Measurements from ENCODE around the gene CCNJL. TPM values are rescaled to one million over a fixed set of nuclear protein-coding genes. Genes with fewer than 3 reads are reported as not detected.

Gene CCNJL
- total RNA-seq, 1 donor from 2014 or later, result 8.4 TPM

- no peak for TF ChIP-seq CTCF (IDR thresholded peaks at IDR 0.05)
- H3K9me3 Mint-ChIP-seq (ENCODE audit: unreplicated experiment), result no peaks in the 10 kb centered on the region
- no peaks in the 10 kb centered on the region for H3K36me3 Mint-ChIP-seq (ENCODE audit: unreplicated experiment)
- H3K27me3 Mint-ChIP-seq (ENCODE audit: unreplicated experiment), result peaks cover 2% of the 10 kb centered on the region
- no peak overlapping the region for H3K27ac Mint-ChIP-seq (ENCODE audit: unreplicated experiment)
- H3K4me1 Mint-ChIP-seq (ENCODE audit: unreplicated experiment), result peaks cover 1% of the 10 kb centered on the region
- no peak for DNase-seq (ENCODE audit: extremely low spot score, unreplicated experiment)
- H3K4me3 Mint-ChIP-seq (ENCODE audit: unreplicated experiment), result no peak overlapping the region
Observed at GRCh38 chr5:160237571-160238093, 74.7 kb downstream of the CCNJL start.

- Mint-ChIP-seq H3K4me3 (ENCODE audit: unreplicated experiment) (no peak overlapping the region), H3K4me1 (ENCODE audit: unreplicated experiment) (peaks cover 1% of the 10 kb centered on the region), H3K36me3 (ENCODE audit: unreplicated experiment) (no peaks in the 10 kb centered on the region), H3K27ac (ENCODE audit: unreplicated experiment) (no peak overlapping the region), H3K27me3 (ENCODE audit: unreplicated experiment) (peaks cover 2% of the 10 kb centered on the region), H3K9me3 (ENCODE audit: unreplicated experiment) (no peaks in the 10 kb centered on the region)
- DNase-seq (ENCODE audit: extremely low spot score, unreplicated experiment), result no peak
- TF ChIP-seq CTCF (IDR thresholded peaks at IDR 0.05), result no peak
Observed at GRCh38 chr5:160235731-160236130, 76.6 kb downstream of the CCNJL start.

GRCh38 chr5:160233215-160233614 lies 79.1 kb downstream of the CCNJL start:
- Mint-ChIP-seq H3K4me1 (ENCODE audit: unreplicated experiment) (no peaks in the 10 kb centered on the region), H3K27me3 (ENCODE audit: unreplicated experiment) (peaks cover 2% of the 10 kb centered on the region), H3K36me3 (ENCODE audit: unreplicated experiment) (no peaks in the 10 kb centered on the region), H3K4me3 (ENCODE audit: unreplicated experiment) (no peak overlapping the region), H3K27ac (ENCODE audit: unreplicated experiment) (no peak overlapping the region), H3K9me3 (ENCODE audit: unreplicated experiment) (no peaks in the 10 kb centered on the region)
- no peak for DNase-seq (ENCODE audit: extremely low spot score, unreplicated experiment)
- TF ChIP-seq CTCF (IDR thresholded peaks at IDR 0.05), result no peak

- H3K27ac Mint-ChIP-seq (ENCODE audit: unreplicated experiment), result no peak overlapping the region
- no peaks in the 10 kb centered on the region for H3K9me3 Mint-ChIP-seq (ENCODE audit: unreplicated experiment)
- H3K4me1 Mint-ChIP-seq (ENCODE audit: unreplicated experiment), result no peaks in the 10 kb centered on the region
- DNase-seq (ENCODE audit: extremely low spot score, unreplicated experiment), result no peak
- H3K36me3 Mint-ChIP-seq (ENCODE audit: unreplicated experiment), result no peaks in the 10 kb centered on the region
- H3K4me3 Mint-ChIP-seq (ENCODE audit: unreplicated experiment), result no peak overlapping the region
- no peak for TF ChIP-seq CTCF (IDR thresholded peaks at IDR 0.05)
- H3K27me3 Mint-ChIP-seq (ENCODE audit: unreplicated experiment), result peaks cover 2% of the 10 kb centered on the region
Observed at GRCh38 chr5:160231783-160232342, 80.5 kb downstream of the CCNJL start.

- H3K27ac Mint-ChIP-seq (ENCODE audit: unreplicated experiment), result no peak overlapping the region
- no peaks in the 10 kb centered on the region for H3K9me3 Mint-ChIP-seq (ENCODE audit: unreplicated experiment)
- TF ChIP-seq CTCF (IDR thresholded peaks at IDR 0.05), result no peak
- H3K27me3 Mint-ChIP-seq (ENCODE audit: unreplicated experiment), result peaks cover 2% of the 10 kb centered on the region
- H3K36me3 Mint-ChIP-seq (ENCODE audit: unreplicated experiment), result no peaks in the 10 kb centered on the region
- no peaks in the 10 kb centered on the region for H3K4me1 Mint-ChIP-seq (ENCODE audit: unreplicated experiment)
- DNase-seq (ENCODE audit: extremely low spot score, unreplicated experiment), result no peak
- no peak overlapping the region for H3K4me3 Mint-ChIP-seq (ENCODE audit: unreplicated experiment)
Observed at GRCh38 chr5:160230686-160231527, 81.5 kb downstream of the CCNJL start.
